Adrenal gland (tissue), 12 donors: Measurements from ENCODE around the gene HAUS3. TPM values are rescaled to one million over a fixed set of nuclear protein-coding genes. Genes with fewer than 3 reads are reported as not detected.

Experiments used
- DNase-seq, 7 donors: peaks; one replicate each; pipeline ENCODE4 v3.0.0-alpha.2; 2019 to 2020
- H3K27ac ChIP-seq, 5 donors: fragments of 200-600 bp; sonication (generic) in 4 of 5; 1 replicate in 3 of 5; 2 replicates in 2 of 5; pipeline versions ENCODE4 v1.5.1 to v1.8.0; 2016 to 2020; ENCODE audit warnings: mild to moderate bottlenecking in 1 of 5
- H3K27me3 ChIP-seq: fragments of 200-600 bp; 2 replicates; pipeline ENCODE4 v1.8.0; 2021
- H3K36me3 ChIP-seq, 2 donors: fragments of 200-600 bp; replicated peaks in 1 of 2; 1 replicate in 1 of 2; 2 replicates in 1 of 2; pipeline versions ENCODE4 v1.5.1 to v1.8.0; 2018 to 2022
- H3K4me1 ChIP-seq, 2 donors: fragments of 200-600 bp; replicated peaks in 1 of 2; 1 replicate in 1 of 2; 2 replicates in 1 of 2; pipeline versions ENCODE4 v1.5.1 to v1.8.0; 2018 to 2021
- H3K4me3 ChIP-seq, 4 donors: fragments of 200-600 bp; sonication (generic) in 3 of 4; one replicate each; pipeline ENCODE4 v1.5.1; 2016 to 2018
- H3K9me3 ChIP-seq, 3 donors: fragments of 200-600 bp; sonication (generic) in 1 of 3; replicated peaks in 1 of 3; 1 replicate in 2 of 3; 2 replicates in 1 of 3; pipeline versions ENCODE4 v1.5.1 to v1.8.0; 2016 to 2021
- POLR2A ChIP-seq, 2 donors: fragments of 450-650 bp; IDR thresholded peaks; one replicate each; pipeline ENCODE4 v1.6.1; 2017; ENCODE audit warnings: antibody characterized with exemption in 2 of 2, mild to moderate bottlenecking in 2 of 2, moderate library complexity in 1 of 2
- WGBS, 4 donors: extraction: QIAGEN DNeasy Blood & Tissue Kit in 2 of 4; methylation state at CpG; one replicate each; pipeline versions ENCODE4 v1.1.5 to v1.1.7; 2013 to 2017; 5-methylcytosine and 5-hydroxymethylcytosine counted together
- intact Hi-C, 2 donors: fragments of 100-400 bp; cut with DNase I; formaldehyde crosslinking; loops; one replicate each; pipeline versions ENCODE4 v1.14.1 to v1.15.0; 2022 to 2023
- polyA plus RNA-seq, 3 donors: library from polyadenylated mRNA; stranded (reverse); fragments of 200-250 nt in 2 of 3; fragments of 350-450 nt in 1 of 3; fragmentation: Illumina TruSeq in 1 of 3; extraction: RNeasy Lipid Tissue Mini Kit (QIAGEN cat#74804) in 1 of 3; gene quantifications; one replicate each; pipeline ENCODE4 v1.2.3, GENCODE V29; 2013 to 2014
- total RNA-seq, 9 donors: library from RNA; depleted of rRNA in 4 of 9; stranded (reverse); fragments of >200 nt in 4 of 9; fragments of 120-200 nt in 1 of 9; fragmentation: NEBNext Ultra II Directional in 1 of 9; extraction: Animal tissue kit (Norgen Biotek cat#: 25700) in 1 of 9; gene quantifications; one replicate each; pipeline versions ENCODE4 v1.1.0 to v1.2.4, GENCODE V29; 2013 to 2023
- TF ChIP-seq, protein P1 (sequence below), 6 experiments: fragments of 450-650 bp in 4 of 6; fragments of 200-600 bp in 2 of 6; sonication (generic) in 1 of 6; IDR thresholded peaks; 1 replicate in 5 of 6; 2 replicates in 1 of 6; pipeline versions ENCODE4 v1.5.1 to v1.8.0; 2016 to 2021; ENCODE audit warnings: antibody characterized with exemption in 6 of 6, mild to moderate bottlenecking in 2 of 6, moderate library complexity in 1 of 6
- donor health status: healthy with polysubstance abuse.
- donor health status: Bipolar disorder and iron deficiency.
- donor health status: DM: yes; HTN: yes; CAD: no.
- donor health status: DM: no; HTN: no; CAD: no.
- donor health status: DM: no; HTN: no; CAD: no.
- donor health status: DM: yes; HTN: yes; CAD: no.

HAUS3 gene
- total and polyA plus RNA-seq, 12 donors: 8.3 to 19.1 (median 13.1) TPM

DNA sequence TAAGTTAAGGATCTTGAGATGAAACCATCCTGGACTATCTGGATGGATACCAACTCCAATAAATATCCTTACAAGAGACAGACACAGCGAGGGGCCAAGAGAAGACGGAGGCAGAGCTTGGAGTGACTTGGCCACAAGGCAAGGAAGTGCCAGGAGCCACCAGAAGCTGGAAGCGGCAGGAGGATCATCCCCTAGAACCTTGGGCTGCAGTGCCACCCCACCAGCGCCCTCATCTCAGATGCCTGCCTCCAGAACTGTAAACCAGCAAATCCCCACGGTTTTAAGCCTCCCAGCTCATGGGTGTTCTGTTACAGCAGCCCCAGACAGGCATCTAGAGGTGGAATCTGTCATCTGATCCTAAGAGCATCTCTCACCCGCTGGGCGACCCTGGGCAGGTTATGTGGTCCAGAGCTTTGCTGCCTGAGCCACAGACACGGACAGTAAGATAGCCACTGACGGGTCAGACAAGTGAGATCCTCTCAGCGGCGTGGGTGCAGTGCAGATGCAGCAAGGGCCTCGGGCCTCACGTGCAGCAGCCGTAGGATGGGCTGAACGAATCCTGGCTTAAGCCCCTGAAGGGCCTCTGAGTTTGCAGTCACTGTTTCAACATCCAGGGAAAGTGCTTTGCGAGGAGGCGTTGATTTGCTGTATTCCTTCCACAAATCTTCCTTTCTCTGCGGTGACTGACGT lies 45.1 kb upstream of the HAUS3 start:
- no peak for TF ChIP-seq POLR2A (IDR thresholded peaks at IDR 0.05)
- TF ChIP-seq, protein P1, sequence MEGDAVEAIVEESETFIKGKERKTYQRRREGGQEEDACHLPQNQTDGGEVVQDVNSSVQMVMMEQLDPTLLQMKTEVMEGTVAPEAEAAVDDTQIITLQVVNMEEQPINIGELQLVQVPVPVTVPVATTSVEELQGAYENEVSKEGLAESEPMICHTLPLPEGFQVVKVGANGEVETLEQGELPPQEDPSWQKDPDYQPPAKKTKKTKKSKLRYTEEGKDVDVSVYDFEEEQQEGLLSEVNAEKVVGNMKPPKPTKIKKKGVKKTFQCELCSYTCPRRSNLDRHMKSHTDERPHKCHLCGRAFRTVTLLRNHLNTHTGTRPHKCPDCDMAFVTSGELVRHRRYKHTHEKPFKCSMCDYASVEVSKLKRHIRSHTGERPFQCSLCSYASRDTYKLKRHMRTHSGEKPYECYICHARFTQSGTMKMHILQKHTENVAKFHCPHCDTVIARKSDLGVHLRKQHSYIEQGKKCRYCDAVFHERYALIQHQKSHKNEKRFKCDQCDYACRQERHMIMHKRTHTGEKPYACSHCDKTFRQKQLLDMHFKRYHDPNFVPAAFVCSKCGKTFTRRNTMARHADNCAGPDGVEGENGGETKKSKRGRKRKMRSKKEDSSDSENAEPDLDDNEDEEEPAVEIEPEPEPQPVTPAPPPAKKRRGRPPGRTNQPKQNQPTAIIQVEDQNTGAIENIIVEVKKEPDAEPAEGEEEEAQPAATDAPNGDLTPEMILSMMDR (IDR thresholded peaks at IDR 0.05): no peak
- H3K4me1 ChIP-seq: peaks cover 0 to 2% of the 10 kb centered on the region in 2 donors
- no peaks in the 10 kb centered on the region for H3K9me3 ChIP-seq
- no peak overlapping the region for H3K4me3 ChIP-seq
- no peak overlapping the region for H3K27ac ChIP-seq
- H3K27me3 ChIP-seq: no peaks in the 10 kb centered on the region
- peak in 3 of 7 donors; percentile 2 to 8 (median 7) for DNase-seq
- WGBS, 4 donors: 79 to 92% (median 85%) methylated on average over 11 to 19 of the region's 19 CpGs
- no peaks in the 10 kb centered on the region for H3K36me3 ChIP-seq
- intact Hi-C loops: no loop called here

GRCh38 chr4:2285613-2286381 lies 43.9 kb upstream of the HAUS3 start:
- intact Hi-C loops: no loop called here
- no peaks in the 10 kb centered on the region for H3K27me3 ChIP-seq
- no peak for TF ChIP-seq POLR2A (IDR thresholded peaks at IDR 0.05)
- TF ChIP-seq, protein P1 (IDR thresholded peaks at IDR 0.05): no peak
- no peaks in the 10 kb centered on the region for H3K4me1 ChIP-seq
- peak in 3 of 7 donors; percentile 5 to 13 (median 6) for DNase-seq
- WGBS, 4 donors: 75 to 89% (median 83%) methylated on average over 5 to 27 of the region's 27 CpGs
- no peaks in the 10 kb centered on the region for H3K36me3 ChIP-seq
- H3K4me3 ChIP-seq: no peak overlapping the region
- no peak overlapping the region for H3K27ac ChIP-seq
- H3K9me3 ChIP-seq: no peaks in the 10 kb centered on the region

GRCh38 chr4:2284934-2285612 lies 43.2 kb upstream of the HAUS3 start:
- 84 to 95% (median 87%) methylated on average over 14 to 15 of the region's 15 CpGs for WGBS, 4 donors

More at GRCh38 chr4:2284934-2285612, 43.2 kb upstream of the HAUS3 start:
- H3K9me3 ChIP-seq: no peaks in the 10 kb centered on the region
- TF ChIP-seq POLR2A (IDR thresholded peaks at IDR 0.05): no peak
- TF ChIP-seq, protein P1 (IDR thresholded peaks at IDR 0.05): no peak
- no peaks in the 10 kb centered on the region for H3K4me1 ChIP-seq
- intact Hi-C loops: no loop called here
- no peak overlapping the region for H3K27ac ChIP-seq
- peak in 2 of 7 donors; percentile 4 to 5 for DNase-seq
- H3K4me3 ChIP-seq: no peak overlapping the region
- H3K27me3 ChIP-seq: no peaks in the 10 kb centered on the region
- no peaks in the 10 kb centered on the region for H3K36me3 ChIP-seq
